NCI-H187 treated with DMSO at 0.1 percent for 48 hours (cell line): ENCODE results near the gene ALX3.
"Not testable (repeated sequence)": the region's sequence is repeated elsewhere in the genome, so short reads cannot be mapped to it uniquely, and the experiment has no call there.

ENCODE experiments used
- DNase-seq: peaks from one replicate; lab custom pipeline; 2025; lab: John Stamatoyannopoulos, UW

Gene ALX3

DNA sequence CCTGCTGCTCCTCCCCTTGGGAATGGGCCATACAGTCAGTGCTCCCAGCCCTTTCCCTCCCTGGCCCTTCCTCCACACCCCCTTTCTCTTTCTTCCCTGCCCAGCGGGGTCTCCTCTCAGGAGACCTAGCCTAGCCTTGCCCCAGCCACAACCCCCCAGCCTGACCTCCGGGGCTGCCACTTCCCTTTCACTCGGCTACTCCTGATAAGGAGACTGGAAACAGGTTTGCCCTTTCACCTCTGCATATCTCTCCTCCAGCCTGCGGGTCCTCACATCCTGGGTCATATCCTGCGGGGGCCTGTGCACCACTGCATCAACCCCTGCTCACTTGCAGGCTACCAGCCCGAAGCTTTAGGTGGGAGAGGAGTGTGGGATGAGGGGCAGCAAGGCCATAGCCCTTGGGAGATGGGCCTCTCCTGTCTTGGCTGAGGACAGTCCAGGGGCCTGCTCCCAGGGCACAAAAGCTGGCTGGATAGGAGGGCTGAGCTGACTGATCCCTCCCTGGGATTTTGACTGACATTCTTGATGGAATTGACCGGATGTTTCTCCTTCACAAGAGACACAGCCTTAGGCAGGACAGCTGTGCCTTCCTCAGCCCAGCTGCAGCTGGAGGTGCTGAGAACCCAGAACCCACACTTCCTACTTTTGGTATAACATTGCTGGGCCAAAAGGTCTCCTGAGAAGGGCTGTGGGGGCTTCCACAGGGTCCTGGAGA, 19.2 kb upstream of the ALX3 start:
- no peak for DNase-seq

DNA sequence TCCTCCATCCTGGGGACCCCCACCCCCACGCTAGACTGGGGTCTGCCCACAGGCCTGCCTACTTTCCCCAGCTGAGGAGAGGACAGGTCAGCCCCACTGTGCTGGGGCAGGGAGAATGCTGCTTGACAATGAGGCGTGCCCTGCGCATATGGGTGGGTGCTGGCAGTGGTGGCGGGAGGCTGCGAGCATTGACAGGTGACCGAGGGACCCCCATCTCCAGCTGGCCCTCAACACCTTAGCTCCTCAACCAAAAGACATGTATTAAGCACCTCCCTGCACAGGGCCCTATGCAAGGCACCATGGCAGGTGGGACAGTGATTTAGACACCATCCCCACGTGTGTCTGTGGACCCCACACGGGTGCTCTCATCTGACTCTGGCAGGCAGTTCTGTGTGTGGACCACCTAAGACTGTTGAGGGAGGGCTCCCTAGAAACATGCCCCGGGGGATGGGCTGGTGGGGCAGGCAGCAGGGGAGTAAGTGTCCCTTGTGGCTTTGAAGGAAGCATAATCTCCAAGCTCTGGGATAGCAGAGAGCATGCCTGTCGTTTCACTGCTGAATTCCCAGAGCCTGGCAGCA, 18.4 kb upstream of the ALX3 start:
- DNase-seq, result no peak

DNA sequence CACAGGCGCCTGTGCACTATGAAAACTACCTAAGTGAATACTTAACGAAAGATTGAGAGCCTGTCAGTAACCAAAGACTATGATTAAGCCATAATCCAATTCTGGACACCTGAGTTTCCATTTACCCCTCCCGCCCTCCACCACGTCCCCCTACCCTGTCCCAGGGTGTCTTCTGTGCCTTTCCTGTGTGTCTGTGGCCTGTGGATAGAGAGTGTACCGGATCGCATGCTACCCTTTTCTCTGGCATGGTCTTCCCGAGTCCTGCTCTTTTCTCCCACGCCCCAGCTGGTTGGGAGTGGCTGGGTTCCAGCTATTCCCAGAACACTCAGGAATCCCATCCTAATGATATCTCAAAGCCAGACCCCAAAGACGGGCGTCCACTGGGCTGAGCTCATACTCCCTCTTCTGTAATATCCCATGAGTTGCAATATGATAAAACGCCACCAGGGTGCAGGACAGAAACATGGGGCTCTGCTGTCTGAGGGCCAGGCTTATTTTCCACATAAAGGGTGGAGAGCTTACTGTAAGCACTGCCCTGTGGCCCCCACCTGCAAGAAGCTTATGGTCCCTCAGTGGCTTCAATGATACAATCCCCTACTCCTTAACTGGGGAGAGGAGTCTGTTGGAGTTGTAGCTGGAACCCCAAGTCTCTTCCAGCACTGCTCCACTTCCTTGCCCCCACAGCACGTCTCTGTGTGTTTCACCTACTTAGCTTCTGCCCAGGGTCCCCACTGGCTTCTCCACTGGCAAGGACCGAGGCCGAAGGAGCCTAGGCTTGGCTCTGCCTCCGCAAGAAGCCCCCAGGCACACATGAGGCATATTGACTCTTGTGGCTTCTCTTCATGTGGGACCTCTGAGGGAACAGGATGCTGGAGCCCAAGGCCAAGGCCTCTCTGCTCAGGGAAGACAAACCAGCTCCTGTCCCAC, 17.6 kb upstream of the ALX3 start:
- DNase-seq, result no peak

DNA sequence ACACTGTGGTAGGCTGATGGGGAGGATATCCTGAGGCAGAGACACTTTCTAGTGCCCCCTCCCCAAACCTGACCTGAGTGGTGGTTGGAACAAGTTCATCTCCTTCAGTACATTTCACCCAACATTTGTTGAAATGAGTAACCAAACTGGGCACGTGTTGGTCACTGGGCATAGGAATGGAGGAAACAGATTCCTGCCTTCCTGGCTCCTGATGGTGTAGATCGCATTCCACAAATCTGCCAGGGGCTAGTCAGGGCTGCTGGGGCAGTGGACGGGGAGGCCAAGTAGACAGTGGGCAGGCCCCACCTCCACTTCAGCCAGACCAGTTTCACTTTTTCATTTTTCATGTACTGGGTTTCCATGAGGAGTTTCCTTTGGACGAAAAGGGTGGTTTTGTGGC, 16.5 kb upstream of the ALX3 start:
- no peak for DNase-seq

DNA sequence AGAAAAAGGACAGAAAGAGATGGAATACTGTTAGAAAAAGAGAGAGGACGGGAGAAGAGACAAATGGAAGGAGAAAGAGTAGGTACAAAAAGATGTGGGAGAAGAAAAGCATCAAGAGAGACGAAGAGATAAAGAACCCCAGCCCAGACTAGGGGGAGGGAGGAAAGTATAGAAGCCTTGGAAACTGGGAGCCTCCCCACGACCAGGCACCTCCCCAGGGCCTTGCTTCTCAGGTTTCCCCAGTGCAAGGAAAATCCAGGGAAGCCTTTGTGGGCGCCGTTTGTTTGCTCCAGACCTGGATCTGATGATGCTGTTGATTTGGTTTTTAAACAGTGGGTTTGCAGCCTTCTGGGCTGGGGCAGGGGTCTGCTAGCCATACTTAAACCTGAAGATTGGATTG, 15.2 kb upstream of the ALX3 start:
- no peak for DNase-seq

DNA sequence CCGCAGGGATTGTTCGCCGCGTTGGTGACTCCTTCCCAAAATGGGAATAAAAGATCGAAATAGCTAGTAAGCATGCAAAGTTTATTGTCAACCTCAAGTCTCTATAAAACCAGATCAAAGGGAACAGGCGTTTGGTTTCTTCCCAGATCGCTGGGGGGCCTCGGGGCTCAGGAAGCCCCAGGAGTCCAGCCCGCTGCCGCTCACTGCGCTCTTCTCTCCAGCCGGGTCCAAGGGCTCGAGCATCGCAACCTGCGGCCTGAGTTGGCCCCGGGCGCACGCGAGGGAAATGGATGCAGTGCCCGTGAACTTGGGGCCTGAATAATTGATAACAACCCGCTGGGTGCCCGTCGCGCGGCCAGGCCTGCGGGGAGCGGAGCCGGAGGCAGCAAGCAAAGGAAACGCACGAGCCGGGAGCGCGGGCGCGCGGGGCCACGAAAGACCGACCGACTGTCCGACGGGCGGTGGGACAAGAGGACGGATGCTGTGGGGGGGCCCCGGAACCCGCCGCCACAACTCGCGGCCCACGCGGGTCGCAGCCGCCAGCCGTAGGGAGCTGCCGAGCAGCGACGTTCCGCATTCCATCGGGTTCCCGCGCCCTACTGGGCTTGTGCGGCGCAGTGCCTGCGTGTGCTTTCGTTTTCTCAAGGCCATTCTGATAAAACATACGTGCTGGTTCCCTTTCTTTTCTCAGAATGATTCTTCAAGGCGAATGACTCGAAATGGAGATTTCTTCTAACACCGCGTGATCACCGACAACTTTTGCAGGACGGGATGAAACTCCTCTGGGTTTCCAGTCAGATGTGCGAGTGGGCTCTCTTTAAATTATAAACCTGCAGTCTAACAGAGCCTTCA, 14.0 kb upstream of the ALX3 start:
- no peak for DNase-seq

DNA sequence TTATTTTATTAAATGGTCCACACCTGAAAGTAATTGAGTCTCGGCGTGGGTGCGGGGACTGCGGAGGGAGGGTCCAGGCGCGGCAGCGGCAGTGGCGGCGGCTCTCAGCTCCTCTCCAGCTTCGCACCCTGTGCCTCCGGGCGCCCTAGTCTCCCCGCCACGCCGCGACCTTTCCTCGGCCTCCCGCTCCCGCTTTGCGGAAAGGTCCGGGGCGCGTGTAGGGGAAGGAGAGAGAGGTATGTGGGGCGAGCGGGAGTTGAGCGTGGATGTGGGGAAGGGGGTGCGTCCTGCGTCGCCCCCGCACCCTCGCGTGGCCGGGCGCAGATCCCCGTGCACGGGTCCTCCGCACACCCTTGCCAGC, 13.4 kb upstream of the ALX3 start:
- DNase-seq, result no peak

DNA sequence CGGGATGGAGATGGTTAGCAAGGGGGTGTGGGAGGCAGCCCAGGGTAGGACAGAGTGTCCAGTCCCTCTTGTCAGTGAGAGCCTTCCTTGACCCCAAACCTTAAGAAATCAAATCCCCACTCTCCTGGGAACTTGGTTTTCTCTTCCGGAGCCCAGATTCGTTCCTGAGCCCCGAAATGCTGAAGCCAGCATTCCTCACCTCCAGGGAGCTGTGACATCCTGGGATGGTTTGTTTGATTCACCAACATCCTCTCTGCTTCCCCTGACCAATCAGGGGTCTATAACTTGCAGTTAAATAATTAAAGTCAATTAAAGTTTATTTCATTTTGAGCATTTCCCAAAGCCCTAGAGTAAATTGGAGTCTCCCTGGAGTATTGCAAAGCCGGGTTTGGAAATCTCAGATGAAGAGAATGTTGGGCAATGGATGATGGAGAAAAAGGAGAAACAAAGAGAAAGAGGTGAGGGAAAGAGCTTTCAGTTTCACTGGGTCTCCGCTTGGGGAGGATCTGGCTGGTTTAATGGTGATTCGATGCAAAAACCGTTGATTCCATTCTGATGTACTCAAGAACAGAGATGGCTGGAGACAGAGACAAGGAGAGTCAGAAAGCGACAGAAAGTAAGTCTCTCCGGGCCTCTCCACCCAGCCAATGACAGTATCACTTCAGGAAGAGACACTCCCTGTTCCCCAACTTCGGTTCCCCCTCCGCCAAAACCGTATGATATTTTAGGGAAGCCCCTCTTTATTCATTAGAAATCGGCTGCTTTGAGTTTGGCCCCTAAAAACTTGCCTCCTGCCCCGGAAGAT, 12.8 kb upstream of the ALX3 start:
- no peak for DNase-seq

DNA sequence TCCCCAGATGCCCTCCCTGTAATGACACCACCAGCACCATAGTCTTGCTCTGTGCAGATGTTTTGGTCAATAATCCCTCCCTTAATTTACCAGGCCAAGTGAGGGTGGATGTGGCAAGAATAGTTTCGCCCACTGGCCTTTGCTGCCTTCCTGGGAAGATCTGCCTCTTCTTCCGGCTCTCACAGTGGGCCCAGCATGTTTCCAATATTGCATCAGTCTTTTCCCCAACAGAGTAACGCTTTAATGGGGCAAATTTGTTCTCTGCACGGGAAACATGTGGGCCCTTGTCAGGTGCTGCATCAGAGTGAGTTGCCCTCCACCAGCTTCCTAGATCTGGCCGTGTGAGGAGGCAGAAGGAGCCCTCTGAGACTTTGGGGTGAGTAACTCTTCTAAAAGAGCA, 12.0 kb upstream of the ALX3 start:
- no peak for DNase-seq

DNA sequence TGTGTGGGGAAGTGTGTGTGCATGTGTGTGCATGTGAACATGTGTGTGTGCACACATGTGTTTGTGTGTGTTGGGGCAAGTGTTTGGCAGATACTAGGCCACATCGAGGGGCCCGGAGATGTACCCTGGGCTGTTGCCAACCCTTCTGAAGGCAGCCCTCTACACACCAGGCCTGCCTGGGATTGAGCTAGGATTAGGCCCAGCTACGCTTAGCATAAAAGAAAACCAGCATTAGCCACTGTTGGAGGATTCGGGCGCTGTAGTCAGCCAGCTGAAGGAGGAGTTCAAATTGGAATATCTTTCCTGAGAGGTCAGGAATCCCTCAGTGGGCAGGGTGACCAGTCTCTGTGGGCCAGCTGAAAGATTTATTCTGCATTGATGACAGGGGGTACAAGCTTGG, 10.6 kb upstream of the ALX3 start:
- no peak for DNase-seq

DNA sequence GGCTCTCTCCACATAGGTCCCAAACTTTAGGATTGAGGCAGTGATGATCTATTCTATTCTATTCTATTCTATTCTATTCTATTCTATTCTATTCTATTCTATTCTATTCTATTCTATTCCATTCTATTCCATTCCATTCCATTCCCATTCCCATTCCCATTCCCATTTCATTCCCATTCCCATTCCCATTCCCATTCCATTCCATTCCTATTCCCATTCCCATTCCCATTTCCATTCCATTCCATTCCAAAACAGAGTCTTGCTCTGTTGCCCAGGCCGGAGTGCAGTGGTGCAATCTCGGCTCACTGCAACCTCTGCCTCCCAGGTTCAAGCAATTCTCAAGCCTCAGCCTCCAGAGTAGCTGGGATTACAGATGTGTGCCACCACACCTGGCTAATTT, 9.5 kb upstream of the ALX3 start:
- not testable (repeated sequence) for DNase-seq

DNA sequence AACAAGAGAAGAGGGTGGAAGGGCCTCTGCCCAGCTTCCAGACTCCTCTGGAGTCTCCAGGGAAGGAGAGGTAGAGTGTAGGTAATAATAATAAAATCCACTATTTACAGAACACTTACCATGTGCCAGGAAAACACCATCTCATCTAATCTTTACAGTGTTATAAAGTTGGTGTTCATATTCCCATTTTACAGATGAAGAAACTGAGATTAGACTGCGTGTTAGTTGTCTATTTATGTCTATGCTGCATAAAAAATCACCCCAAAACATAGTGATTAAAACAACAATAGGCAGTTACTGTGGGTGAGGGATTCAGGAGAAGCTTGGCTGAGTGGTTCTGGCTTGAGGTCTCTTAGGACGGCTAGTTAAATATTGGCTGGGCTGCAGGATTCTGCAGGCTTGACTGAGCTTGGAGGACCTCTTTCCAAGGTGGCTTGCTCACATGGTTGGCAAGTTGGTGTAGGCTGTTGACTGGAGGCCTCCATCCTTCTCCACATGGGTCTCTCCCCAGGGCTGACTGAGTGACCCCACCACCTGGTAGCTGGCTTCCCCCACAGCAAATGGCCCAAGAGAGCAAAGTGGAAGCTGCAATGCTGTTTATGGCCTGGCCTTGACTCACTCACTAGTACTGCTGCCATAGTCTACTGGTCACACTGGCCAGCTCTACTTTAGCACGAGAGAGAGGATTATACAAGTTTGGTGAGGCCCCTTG, 6.5 kb upstream of the ALX3 start:
- DNase-seq, result no peak

DNA sequence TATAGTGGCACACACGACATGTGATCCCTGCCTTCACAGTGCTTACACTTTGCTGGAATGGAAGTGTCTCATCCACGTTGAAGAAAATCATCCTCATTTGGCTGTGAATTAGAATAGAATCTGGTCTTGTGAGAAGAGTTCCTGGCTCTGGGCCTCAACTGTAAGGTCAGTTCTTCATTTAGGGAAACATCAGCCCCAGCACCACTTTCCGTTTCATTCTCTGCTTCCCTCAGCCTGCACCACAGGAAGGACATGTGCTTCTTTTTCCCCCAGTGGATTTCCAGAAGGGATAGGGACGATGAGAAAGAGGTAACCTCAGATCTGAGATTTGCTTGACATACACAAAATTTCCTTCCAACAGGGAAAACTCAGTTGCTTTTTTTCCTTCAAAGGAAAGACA, 3.7 kb upstream of the ALX3 start:
- DNase-seq, result no peak

DNA sequence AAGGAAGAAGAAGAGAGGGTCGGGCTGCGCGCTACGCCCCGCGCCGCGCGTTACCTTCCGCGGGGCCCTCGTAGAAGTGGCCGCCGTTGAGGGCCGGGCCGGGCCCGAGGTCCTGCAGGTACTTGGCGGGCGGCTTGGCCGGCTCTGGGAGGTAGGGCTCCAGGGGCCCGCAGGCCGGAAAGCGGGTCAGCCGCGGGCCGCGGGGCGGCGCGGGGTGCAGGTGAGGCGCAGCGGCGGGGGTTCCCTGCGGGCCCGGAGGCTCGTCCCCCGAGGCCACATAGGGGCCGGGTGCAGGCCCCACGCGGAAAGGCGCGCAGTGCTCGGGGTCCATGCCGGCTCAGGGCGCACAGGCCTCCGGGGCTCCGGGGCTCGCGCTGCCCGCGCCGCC, 196 bp downstream of the ALX3 start:
- DNase-seq, result no peak

DNA sequence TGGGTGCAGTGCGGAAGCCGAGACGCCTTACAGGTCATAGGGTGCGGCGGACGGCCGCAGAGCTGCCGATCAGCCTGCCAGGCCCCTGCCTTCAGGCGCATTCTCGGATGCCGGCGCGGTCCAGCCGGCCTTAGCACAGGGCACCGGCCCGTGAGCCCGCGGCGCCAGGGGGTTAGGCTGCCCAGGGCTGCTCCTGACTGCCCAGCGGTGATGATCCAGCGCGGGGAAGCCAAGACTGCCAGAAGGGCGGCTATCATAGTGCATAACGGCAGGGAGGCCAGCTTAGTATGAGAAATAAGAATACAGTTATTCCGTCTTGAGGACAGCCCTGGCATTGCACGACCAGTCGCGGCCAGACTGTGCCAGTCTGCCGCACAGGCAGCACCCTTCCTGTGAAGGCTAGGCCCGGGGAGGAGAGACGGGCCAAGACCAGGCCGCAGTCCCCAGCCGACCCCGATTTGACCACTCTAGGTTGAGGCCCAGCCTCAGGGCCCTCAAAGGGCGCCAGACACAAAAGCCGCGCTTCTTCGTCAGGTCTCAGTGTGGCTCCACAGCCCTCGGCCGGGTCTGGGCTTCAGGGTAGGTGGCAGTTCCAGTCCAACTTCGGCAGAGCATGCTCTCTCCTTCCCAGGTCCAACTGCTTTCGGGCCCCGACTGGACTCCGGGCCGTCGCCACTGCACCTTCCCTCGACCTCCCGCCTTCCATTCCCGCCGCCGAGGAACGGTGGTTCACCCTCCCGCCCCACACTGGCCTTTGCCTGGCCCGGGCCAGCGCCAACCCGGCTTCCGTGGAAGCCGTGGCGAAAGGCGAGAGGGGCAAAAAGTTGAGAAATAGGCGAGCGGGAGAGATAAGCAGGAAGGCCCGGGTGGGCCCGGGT, 829 bp downstream of the ALX3 start:
- no peak for DNase-seq

DNA sequence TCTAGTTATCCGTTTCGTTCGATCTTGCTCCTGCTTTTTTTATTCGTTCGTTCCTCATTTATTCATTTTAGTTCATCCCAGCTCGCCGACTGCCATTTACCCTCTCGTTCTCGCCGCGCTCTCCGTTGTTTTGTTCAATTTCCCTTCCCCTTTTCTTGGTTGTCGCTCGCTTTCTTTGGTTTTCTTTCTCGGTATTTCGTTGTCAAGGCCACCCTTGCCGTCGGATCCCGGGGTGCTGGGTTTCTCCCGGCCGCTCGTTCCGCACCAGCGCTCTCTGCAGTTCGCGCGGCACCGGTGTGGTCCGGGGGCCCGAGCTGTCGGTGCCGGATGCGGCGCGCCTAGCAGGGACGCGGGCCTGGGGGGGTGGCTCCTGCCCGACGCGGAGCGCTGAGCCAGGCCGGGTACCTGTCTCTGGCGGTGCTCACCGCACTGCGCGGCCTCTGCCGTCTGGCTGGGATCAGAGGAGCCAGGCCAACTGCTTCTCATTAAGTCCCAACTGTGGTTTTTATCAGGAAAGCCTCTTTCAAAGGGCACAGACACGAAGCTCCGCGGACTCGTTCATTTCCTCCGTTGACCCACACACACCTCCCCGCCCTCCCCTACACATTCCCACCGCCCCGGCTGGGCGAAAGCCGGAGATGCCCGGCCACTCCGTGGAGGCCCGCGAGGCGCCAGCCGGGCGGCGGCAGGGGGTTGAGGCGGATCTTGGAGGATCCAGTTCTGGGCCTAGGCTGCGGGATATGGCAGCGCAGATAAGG, 1.6 kb downstream of the ALX3 start:
- no peak for DNase-seq

DNA sequence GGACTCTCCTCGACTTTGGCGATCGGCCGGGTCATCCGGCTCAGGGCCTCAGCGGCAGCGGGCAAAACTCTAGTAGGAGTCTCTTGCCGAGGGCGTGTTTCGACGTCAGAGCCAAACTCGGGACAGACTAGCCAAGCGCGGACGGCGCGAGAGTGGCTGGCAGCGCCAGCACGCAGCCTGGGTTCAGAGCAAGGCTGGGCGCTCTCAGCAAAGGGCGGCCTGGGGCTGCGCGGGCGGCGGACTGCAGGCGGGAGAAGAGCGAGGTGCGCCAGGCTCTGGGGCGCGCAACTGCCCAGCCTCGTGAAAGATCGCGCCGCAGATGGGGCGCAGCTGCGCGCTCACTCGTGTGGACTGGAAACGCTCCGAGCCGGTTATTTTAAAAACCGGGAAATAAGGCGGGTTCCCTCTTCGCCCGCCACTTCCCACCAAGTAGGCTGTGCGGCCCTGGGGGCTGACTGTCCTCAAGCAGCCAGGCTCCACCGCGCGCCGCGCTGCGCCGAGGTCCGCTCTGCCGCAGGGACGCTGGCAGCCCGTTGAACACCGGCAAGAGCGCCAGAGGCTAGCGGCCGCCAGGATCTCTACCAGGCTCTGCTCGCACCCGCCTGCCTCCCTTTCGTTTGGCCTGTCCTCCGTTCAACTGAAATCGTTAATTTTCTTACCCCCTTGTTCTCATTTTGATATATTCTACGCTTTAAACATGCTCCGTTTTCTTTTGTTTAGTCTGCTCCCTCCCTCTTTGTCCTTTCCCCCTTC, 2.4 kb downstream of the ALX3 start:
- DNase-seq, result no peak

DNA sequence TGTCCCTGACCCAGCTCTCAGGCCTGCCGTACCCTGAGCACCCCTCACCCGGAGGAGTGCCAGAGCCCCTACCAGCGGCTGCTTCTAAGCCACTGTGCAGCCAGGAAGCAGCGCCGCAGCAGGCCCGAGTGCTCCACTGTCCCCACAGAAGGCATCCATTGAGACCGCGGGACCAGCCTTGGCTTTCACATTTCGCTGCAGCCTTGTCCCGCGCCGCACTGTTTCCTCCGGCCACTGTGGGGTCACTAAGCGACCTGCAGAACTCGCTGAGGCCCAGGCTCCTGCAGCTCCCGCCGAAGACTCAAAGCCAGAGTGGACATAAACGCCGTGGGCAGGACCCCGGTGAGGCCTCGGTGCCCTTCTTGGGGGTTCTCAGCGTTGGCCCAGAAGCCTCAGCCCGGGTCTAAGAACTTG, 3.0 kb downstream of the ALX3 start:
- no peak for DNase-seq
